ENCODE measurements around the gene CD40.
A peak's percentile ranks its signal among the peaks of the same experiment; 100 is the strongest.
"Not testable (repeated sequence)": the region's sequence is repeated elsewhere in the genome, so short reads cannot be mapped to it uniquely, and the experiment has no call there.

CD40 gene

GRCh38 chr20:46083531-46084061, 34.5 kb upstream of the CD40 start:
- H3K9ac ChIP-seq (ENCODE audit: low read depth, low read length) = no peak overlapping the region
- H3K4me1 ChIP-seq (ENCODE audit: insufficient read depth, low read length) = peaks cover 25% of the 10 kb centered on the region; the same call in 1 of the 2 replicates

GRCh38 chr20:46084805-46085178, 33.3 kb upstream of the CD40 start:
- no peaks in the 10 kb centered on the region for H3K36me3 ChIP-seq (ENCODE audit: insufficient read depth, low read depth, low read length)
- no peaks in the 10 kb centered on the region for H3K9me3 ChIP-seq (ENCODE audit: insufficient read depth, low read depth, low read length)
- no peak overlapping the region for H3K4me3 ChIP-seq (ENCODE audit: low read length)
- no peak overlapping the region for H3K27ac ChIP-seq (ENCODE audit: low read length)
- peaks cover 26% of the 10 kb centered on the region; the same call in 1 of the 2 replicates for H3K4me1 ChIP-seq (ENCODE audit: insufficient read depth, low read length)
- no peaks in the 10 kb centered on the region for H3K27me3 ChIP-seq (ENCODE audit: insufficient read depth, low read length)
- H3K9ac ChIP-seq (ENCODE audit: low read depth, low read length) = no peak overlapping the region

More at GRCh38 chr20:46083531-46084061, 34.5 kb upstream of the CD40 start:
- peaks cover 11% of the 10 kb centered on the region for H3K36me3 ChIP-seq (ENCODE audit: insufficient read depth, low read depth, low read length)
- no peak overlapping the region for H3K27ac ChIP-seq (ENCODE audit: low read length)
- no peaks in the 10 kb centered on the region for H3K27me3 ChIP-seq (ENCODE audit: insufficient read depth, low read length)
- no peak overlapping the region for H3K4me3 ChIP-seq (ENCODE audit: low read length)
- no peaks in the 10 kb centered on the region for H3K9me3 ChIP-seq (ENCODE audit: insufficient read depth, low read depth, low read length)

- Histone ChIP-seq H3K27ac (ENCODE audit: low read length) (no peak overlapping the region), H3K4me1 (ENCODE audit: insufficient read depth, low read length) (peaks cover 28% of the 10 kb centered on the region; the same call in 1 of the 2 replicates)
Measured at GRCh38 chr20:46085179-46085851, 32.8 kb upstream of the CD40 start.

GRCh38 chr20:46087161-46087560, 31.0 kb upstream of the CD40 start:
- H3K27ac ChIP-seq (ENCODE audit: low read length) = no peak overlapping the region
- no peaks in the 10 kb centered on the region for H3K9me3 ChIP-seq (ENCODE audit: insufficient read depth, low read depth, low read length)
- H3K9ac ChIP-seq (ENCODE audit: low read depth, low read length) = no peak overlapping the region
- peaks cover 25% of the 10 kb centered on the region; the same call in 1 of the 2 replicates for H3K4me1 ChIP-seq (ENCODE audit: insufficient read depth, low read length)
- no peaks in the 10 kb centered on the region for H3K36me3 ChIP-seq (ENCODE audit: insufficient read depth, low read depth, low read length)
- no peak overlapping the region for H3K4me3 ChIP-seq (ENCODE audit: low read length)
- H3K27me3 ChIP-seq (ENCODE audit: insufficient read depth, low read length) = no peaks in the 10 kb centered on the region

More at GRCh38 chr20:46085179-46085851, 32.8 kb upstream of the CD40 start:
- Histone ChIP-seq H3K9me3 (ENCODE audit: insufficient read depth, low read depth, low read length) (no peaks in the 10 kb centered on the region), H3K9ac (ENCODE audit: low read depth, low read length) (no peak overlapping the region), H3K4me3 (ENCODE audit: low read length) (no peak overlapping the region), H3K36me3 (ENCODE audit: insufficient read depth, low read depth, low read length) (no peaks in the 10 kb centered on the region), H3K27me3 (ENCODE audit: insufficient read depth, low read length) (no peaks in the 10 kb centered on the region)

GRCh38 chr20:46088409-46089166, 29.5 kb upstream of the CD40 start:
- peak overlapping the region; percentile 94 for H3K4me3 ChIP-seq (ENCODE audit: low read length)

GRCh38 chr20:46089167-46089416, 29.0 kb upstream of the CD40 start:
- Histone ChIP-seq H3K9ac (ENCODE audit: low read depth, low read length) (peak overlapping the region; percentile 90), H3K27me3 (ENCODE audit: insufficient read depth, low read length) (no peaks in the 10 kb centered on the region), H3K36me3 (ENCODE audit: insufficient read depth, low read depth, low read length) (no peaks in the 10 kb centered on the region), H3K9me3 (ENCODE audit: insufficient read depth, low read depth, low read length) (no peaks in the 10 kb centered on the region), H3K27ac (ENCODE audit: low read length) (peak overlapping the region; percentile 78), H3K4me1 (ENCODE audit: insufficient read depth, low read length) (peaks cover 18% of the 10 kb centered on the region; the same call in 1 of the 2 replicates), H3K4me3 (ENCODE audit: low read length) (peak overlapping the region; percentile 94)

More at GRCh38 chr20:46088409-46089166, 29.5 kb upstream of the CD40 start:
- Histone ChIP-seq H3K36me3 (ENCODE audit: insufficient read depth, low read depth, low read length) (no peaks in the 10 kb centered on the region), H3K9ac (ENCODE audit: low read depth, low read length) (peak overlapping the region; percentile 90), H3K4me1 (ENCODE audit: insufficient read depth, low read length) (peaks cover 18% of the 10 kb centered on the region; the same call in 1 of the 2 replicates), H3K27me3 (ENCODE audit: insufficient read depth, low read length) (no peaks in the 10 kb centered on the region), H3K27ac (ENCODE audit: low read length) (peak overlapping the region; percentile 78), H3K9me3 (ENCODE audit: insufficient read depth, low read depth, low read length) (no peaks in the 10 kb centered on the region)

- Histone ChIP-seq H3K27ac (ENCODE audit: low read length) (peak within 1 kb of the TSS; percentile 78), H3K9ac (ENCODE audit: low read depth, low read length) (peak within 1 kb of the TSS; percentile 90), H3K4me1 (ENCODE audit: insufficient read depth, low read length) (peaks cover 18% of the 10 kb centered on the region; the same call in 1 of the 2 replicates), H3K4me3 (ENCODE audit: low read length) (peak within 1 kb of the TSS; percentile 94), H3K9me3 (ENCODE audit: insufficient read depth, low read depth, low read length) (no peaks in the 10 kb centered on the region), H3K36me3 (ENCODE audit: insufficient read depth, low read depth, low read length) (no peaks in the 10 kb centered on the region), H3K27me3 (ENCODE audit: insufficient read depth, low read length) (no peaks in the 10 kb centered on the region)
Measured at GRCh38 chr20:46089417-46090388, 28.4 kb upstream of the CD40 start, which contains the start of gene NCOA5. Gene NCOA5 (minus strand): TSS chr20:46089962. CDS start chr20:46079424, 10,538 bp downstream.

- H3K4me3 ChIP-seq (ENCODE audit: low read length); H3K36me3 ChIP-seq (ENCODE audit: insufficient read depth, low read depth, low read length); H3K9me3 ChIP-seq (ENCODE audit: insufficient read depth, low read depth, low read length); H3K9ac ChIP-seq (ENCODE audit: low read depth, low read length); H3K27me3 ChIP-seq (ENCODE audit: insufficient read depth, low read length); H3K27ac ChIP-seq (ENCODE audit: low read length): not testable (repeated sequence)
- H3K4me1 ChIP-seq (ENCODE audit: insufficient read depth, low read length) = peaks cover 11% of the 10 kb centered on the region; the same call in 1 of the 2 replicates
Measured at GRCh38 chr20:46091622-46092535, 26.2 kb upstream of the CD40 start.

- H3K27ac ChIP-seq (ENCODE audit: low read length) = no peak overlapping the region
- peaks cover 1% of the 10 kb centered on the region; the same call in 1 of the 2 replicates for H3K27me3 ChIP-seq (ENCODE audit: insufficient read depth, low read length)
- no peak overlapping the region for H3K4me3 ChIP-seq (ENCODE audit: low read length)
Measured at GRCh38 chr20:46093531-46093930, 24.6 kb upstream of the CD40 start.

GRCh38 chr20:46099491-46100287, 18.4 kb upstream of the CD40 start:
- H3K9ac ChIP-seq (ENCODE audit: low read depth, low read length) = no peak overlapping the region
- H3K36me3 ChIP-seq (ENCODE audit: insufficient read depth, low read depth, low read length) = no peaks in the 10 kb centered on the region
- H3K27ac ChIP-seq (ENCODE audit: low read length) = no peak overlapping the region
- no peaks in the 10 kb centered on the region for H3K4me1 ChIP-seq (ENCODE audit: insufficient read depth, low read length)
- H3K4me3 ChIP-seq (ENCODE audit: low read length) = peak overlapping the region; percentile 42; the same call in 1 of the 2 replicates
- H3K27me3 ChIP-seq (ENCODE audit: insufficient read depth, low read length) = peaks cover 34% of the 10 kb centered on the region
- H3K9me3 ChIP-seq (ENCODE audit: insufficient read depth, low read depth, low read length) = no peaks in the 10 kb centered on the region; the same call in 1 of the 2 replicates

More at GRCh38 chr20:46093531-46093930, 24.6 kb upstream of the CD40 start:
- Histone ChIP-seq H3K36me3 (ENCODE audit: insufficient read depth, low read depth, low read length) (no peaks in the 10 kb centered on the region), H3K9ac (ENCODE audit: low read depth, low read length) (no peak overlapping the region), H3K4me1 (ENCODE audit: insufficient read depth, low read length) (peaks cover 5% of the 10 kb centered on the region; the same call in 1 of the 2 replicates), H3K9me3 (ENCODE audit: insufficient read depth, low read depth, low read length) (no peaks in the 10 kb centered on the region)
